GM18519 (cell line): ENCODE measurements around the gene PCDH9.

Experiments used
- ATAC-seq: cut with Tn5 transposase; IDR thresholded peaks from one replicate; pipeline ENCODE4 v1.9.1; 2021; ENCODE audit warnings: mild to moderate bottlenecking, moderate library complexity; ENCODE audit not compliant: unreplicated experiment, low FRiP score

PCDH9 gene

DNA sequence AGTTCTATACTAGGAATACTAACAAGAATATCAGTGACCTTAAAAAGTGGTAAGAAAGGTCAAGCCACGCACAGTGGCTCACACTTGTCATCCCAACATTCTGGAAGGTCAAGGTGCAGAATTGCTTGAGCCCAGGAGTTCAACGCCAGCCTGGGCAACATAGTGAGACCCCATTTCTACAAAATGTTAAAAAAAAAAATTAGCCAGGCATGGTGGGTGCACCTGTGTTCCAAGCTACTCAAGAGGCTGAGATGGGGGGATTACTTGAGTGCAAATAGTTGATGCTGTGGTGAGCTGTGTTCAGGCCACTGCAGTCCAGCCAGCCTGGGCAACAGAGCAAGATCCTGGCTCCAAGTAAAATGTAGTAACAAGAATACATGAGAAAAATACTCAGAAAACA, 61.8 kb downstream of the PCDH9 start:
- ATAC-seq, result no peak

DNA sequence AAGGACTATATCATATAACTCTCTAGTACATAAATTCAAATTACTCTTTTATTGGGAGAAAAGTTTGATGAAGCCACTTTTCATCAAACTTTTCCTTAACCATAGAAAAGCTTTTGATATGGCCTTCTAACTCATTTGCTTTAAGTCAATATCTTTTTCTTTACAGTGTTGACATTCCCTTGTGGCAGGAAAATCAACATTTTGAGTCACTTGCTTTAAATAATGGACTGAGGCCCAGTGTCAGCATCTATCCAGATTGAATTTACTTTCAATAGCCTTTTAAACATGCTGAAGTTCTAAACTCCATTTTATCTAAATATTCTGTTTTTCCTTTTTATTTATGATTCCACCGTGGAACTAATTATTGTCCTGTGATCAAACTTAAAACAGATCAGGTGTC, 62.7 kb downstream of the PCDH9 start:
- no peak for ATAC-seq

DNA sequence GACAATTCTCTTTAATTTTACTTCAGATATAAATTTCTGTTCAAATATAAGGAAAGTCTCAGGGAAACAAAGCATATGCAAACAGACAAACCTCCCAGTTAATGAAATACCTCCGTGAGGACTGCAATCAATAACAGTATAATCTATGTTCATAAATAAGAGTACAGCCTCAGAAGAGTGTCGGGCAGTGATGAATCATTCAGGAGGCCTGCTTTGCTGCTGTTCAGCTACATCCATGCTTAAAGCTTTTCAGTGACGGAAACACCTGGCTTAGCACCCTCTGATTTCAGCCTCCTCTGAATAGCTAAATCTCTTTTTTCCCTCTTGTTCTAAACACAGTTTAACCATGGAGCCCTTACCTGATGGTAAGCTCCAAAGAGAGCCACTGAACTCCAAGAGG, 69.0 kb downstream of the PCDH9 start:
- ATAC-seq, result no peak

DNA sequence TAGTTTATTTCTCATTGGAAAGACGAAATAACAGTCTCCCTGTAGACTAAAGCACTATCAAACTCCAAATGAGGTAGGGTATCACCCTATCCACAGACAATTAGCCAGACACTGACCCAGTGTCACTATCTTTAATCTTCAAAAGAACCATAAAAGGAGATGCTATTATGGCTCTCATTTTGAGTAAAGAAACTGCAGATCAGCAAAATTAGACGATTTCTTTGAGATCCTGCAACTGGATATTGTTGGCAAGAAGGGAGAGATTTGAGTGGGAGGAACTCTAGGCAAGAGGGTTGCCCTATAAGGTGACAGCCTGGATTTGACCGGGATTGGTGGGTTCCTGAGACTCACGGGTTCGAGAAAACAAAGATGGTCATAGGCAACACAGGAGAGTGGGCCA, 71.2 kb downstream of the PCDH9 start:
- ATAC-seq, result no peak

DNA sequence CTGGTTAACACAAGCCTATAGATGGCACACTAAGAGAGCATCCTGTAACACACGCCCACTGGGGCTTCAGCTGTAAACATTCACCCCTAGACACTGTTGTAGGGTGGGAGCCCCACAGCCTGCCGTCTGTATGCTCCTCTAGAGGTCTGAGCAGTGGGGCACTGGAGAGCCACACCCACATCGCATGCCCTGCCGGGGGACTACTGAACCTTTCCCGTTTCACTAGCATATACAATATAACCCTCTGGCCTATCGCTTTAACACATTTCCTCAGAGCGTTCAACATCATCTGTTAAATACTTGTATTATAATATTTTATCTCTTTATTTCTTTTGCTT, 73.4 kb downstream of the PCDH9 start:
- no peak for ATAC-seq

DNA sequence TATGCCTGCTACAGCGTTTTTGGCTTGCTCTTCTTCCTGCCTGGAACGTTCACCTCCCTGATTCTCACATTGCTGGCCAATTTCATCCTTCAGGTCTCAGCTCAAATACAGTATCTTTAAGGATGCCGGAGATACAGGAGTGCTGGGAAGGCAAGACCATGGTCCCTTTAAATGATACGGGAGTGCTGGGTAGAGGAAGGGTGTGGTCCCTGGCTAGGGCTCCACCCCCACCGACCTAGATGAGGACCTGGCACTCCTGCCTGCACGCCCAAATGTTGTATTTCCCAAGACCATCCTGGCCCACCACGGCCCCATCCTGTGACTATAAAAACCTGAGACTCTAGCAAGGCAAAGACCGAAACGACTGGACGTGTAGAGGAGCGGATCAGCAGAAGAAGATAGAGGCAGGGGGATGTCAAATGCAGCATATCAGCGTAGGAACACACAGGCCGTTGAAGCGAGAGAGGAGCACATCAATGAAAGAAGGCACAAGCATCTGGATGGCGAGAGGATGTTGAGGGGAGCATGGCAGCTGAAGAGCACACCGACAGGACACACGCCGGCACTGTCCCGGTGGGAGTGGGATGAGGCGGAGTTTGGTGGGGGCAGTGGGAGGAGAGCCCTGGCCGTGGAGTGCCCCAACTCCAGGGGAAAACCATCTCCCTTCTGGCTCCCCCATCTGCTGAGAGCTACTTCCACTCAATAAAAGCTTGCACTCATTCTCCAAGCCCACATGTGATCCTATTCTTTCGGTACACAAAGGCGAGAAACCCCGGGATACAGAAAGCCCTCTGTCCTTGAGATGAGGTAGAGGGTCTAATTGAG, 74.0 kb downstream of the PCDH9 start:
- ATAC-seq, result no peak

GRCh38 chr13:67152085-67152484, 78.1 kb downstream of the PCDH9 start:
- ATAC-seq, result no peak

DNA sequence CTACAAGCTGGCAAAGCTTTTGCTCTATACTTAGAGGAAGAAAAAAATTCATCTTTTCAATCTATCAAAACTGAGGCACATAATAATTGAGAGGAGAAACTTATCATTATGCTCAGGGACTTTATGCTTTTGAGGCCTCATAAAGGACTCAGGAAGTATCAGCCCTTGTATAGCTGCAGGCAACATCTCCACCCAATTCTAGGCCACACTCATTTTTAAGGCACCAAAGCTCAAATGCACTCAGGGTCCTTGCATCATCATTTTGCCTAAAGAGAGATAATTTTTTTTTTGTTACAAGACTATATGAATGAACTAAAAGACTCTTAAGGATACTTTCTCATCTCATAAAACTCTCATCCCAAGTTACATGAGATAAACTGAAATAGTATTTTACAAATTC, 78.5 kb downstream of the PCDH9 start:
- ATAC-seq, result no peak

DNA sequence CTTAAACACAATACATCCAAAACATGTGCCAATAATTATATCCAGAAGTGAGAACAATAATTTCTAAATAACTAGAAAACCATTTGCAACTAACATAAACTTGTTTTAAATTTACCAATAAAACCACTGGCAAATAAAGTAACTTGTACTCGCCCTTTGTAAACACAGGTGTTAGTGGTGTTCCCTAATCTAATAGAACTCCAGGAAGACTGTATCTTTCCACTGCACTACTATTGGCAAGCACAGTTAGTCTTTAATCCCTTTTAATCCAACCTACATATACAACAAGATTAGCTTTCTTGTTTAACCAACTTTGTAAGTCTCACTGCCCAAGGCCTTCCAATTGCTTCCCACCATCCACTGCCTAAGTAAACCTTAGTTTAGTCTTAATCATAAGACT, 79.5 kb downstream of the PCDH9 start:
- ATAC-seq, result no peak

GRCh38 chr13:67148161-67148571, 82.0 kb downstream of the PCDH9 start:
- no peak for ATAC-seq

DNA sequence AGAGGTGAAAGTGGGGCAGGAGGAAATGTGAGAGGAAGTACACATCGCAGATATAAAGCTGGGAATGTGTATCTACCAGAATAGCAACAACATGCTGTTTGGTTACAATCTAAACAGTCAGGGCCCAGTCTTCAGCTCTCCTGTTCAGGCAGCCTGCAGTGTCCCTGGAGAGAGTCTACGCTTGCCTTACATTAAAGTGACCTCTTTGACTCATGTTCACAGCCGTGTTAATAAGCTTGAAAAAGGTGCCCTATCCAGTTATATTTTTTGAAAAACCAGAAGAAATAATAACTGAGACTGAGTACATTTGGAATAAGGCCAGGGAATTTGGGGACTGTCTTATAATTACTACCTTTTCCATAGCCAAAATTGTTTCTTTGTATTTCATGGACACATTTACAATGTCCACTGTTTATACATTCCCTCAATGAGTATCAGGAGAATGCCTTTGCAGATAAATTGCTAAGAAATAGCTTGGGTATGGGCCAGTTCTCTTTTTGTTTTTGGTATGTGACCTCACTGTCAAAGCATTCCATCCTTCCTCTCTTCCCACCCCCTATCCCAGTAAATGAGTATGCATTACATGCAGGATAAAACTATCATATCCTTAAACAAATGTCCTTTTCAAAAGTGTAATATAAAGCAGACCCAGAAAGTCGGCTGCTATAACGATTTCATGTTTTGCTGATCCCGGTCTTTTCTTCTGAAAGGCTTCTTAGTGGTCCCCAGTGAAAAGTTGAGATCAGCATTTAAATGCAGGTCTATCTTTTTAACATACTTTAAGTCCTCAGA, 82.6 kb downstream of the PCDH9 start:
- no peak for ATAC-seq

- no peak for ATAC-seq
These were observed 83.5 kb downstream of the PCDH9 start for GRCh38 chr13:67146523-67147130.

GRCh38 chr13:67145950-67146349, 84.2 kb downstream of the PCDH9 start:
- ATAC-seq, result no peak

DNA sequence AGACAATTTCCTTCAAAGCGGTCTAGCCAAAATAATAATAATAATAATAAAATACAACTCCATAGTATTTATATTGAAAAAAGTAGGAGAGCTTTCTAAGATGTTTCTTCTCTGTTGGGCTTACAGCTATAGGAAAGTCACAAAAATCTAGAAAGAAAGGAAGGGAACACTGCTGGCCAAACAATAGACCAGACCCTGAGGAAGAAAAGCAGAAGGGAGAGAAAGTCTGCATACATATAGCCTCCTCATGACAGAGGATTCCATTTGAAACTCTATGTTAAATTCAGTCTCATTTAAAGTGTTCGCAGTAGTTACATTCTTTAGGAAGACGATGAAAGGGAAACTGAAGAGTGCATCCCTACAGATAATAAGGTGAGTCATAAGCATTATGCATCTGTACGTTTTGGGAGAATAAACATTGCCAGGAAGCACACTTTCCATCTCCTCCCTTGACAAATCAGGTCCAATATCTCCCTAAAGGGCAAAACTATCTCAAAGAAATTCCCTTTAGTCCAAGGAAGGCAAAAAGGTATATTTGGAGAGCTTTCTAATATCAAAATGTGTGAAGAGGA, 86.5 kb downstream of the PCDH9 start:
- no peak for ATAC-seq

- no peak for ATAC-seq
These were observed 90.1 kb downstream of the PCDH9 start for GRCh38 chr13:67140006-67140405.

- ATAC-seq, result no peak
These were observed 90.6 kb downstream of the PCDH9 start for GRCh38 chr13:67139551-67139950.

DNA sequence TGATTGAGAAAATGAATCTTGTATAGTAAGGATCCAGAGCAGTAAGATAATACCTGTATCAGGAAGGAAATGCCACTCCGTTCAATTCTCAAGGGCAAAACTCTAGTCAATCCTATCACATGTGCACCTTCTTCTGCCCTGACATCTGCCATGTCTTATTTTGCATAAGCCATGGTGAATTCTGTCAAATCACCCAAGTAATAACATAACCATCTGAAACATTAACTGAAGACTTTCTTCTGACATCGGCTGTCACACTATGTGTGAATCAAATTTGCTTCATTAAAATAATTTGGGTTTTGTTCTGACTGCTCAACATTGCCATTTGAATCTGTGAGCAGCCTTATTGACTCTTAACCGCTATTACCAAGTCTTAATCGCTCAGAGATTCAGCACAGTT, 91.2 kb downstream of the PCDH9 start:
- no peak for ATAC-seq

GRCh38 chr13:67137044-67137735, 92.9 kb downstream of the PCDH9 start:
- no peak for ATAC-seq

GRCh38 chr13:67136157-67136556, 94.0 kb downstream of the PCDH9 start:
- no peak for ATAC-seq

GRCh38 chr13:67135356-67135755, 94.8 kb downstream of the PCDH9 start:
- no peak for ATAC-seq
